Fibroblast of lung (primary cell): ENCODE measurements around the gene SAPCD2.

ENCODE experiments used
- CTCF ChIP-seq, 2 donors: IDR thresholded peaks in 1 of 2; conservative IDR thresholded peaks in 1 of 2; 1 replicate in 1 of 2; 2 replicates in 1 of 2; pipeline ENCODE4 v1.5.1; 2011 to 2012; ENCODE audit warnings: low read length in 2 of 2, control low read depth in 1 of 2, inconsistent platforms in 1 of 2, low read depth in 1 of 2, mild to moderate bottlenecking in 1 of 2
- EZH2 ChIP-seq: IDR thresholded peaks from 2 replicates; pipeline ENCODE4 v1.5.1; 2012; ENCODE audit warnings: low read length, control low read depth, mild to moderate bottlenecking; ENCODE audit errors: missing control alignments

GRCh38 chr9:137057545-137057944 is 12.8 kb downstream of the SAPCD2 start:
- TF ChIP-seq CTCF (conservative IDR thresholded peaks at IDR 0.05 in 1 of 2, IDR thresholded peaks at IDR 0.05 in 1 of 2; ENCODE audit: low read depth in 1 of 2, low read length in 2 of 2) (no peak), EZH2 (no peak)
